Keratinocyte (primary cell): ENCODE data around the gene S100A1. TPM values are rescaled to one million over a fixed set of nuclear protein-coding genes. Genes with fewer than 3 reads are reported as not detected.

ENCODE experiments used
- DNase-seq: peaks from one replicate; pipeline ENCODE4 v3.0.0-alpha.2; 2011; ENCODE audit warnings: low read depth, missing footprints, low spot score
- FAIRE-seq: peaks from 2 replicates; lab custom pipeline; 2011; peaks lifted over from hg19 to GRCh38; lab: Jason Lieb, UNC
- H2AFZ ChIP-seq: 2 replicates; pipeline ENCODE4 v1.6.0; 2012; ENCODE audit warnings: low read length, control low read depth, inconsistent platforms; ENCODE audit not compliant: control insufficient read depth
- H3K27ac ChIP-seq: 2 replicates; pipeline ENCODE4 v1.5.1; 2011; ENCODE audit warnings: low read length; ENCODE audit not compliant: control insufficient read depth, insufficient read depth
- H3K27me3 ChIP-seq: 3 replicates; pipeline ENCODE4 v1.6.0; 2011; ENCODE audit warnings: low read length; ENCODE audit not compliant: control insufficient read depth, insufficient read depth; ENCODE audit errors: extremely low read depth
- H3K36me3 ChIP-seq, 2 experiments: 2 replicates in 1 of 2; 3 replicates in 1 of 2; pipeline ENCODE4 v1.5.1; 2011; ENCODE audit warnings: low read length in 2 of 2, mild to moderate bottlenecking in 1 of 2; ENCODE audit not compliant: control insufficient read depth in 2 of 2, insufficient read depth in 2 of 2; ENCODE audit errors: extremely low read depth in 1 of 2
- H3K4me1 ChIP-seq: 3 replicates; pipeline ENCODE4 v1.5.1; 2011; ENCODE audit warnings: low read length; ENCODE audit not compliant: control insufficient read depth, insufficient read depth; ENCODE audit errors: extremely low read depth
- H3K4me2 ChIP-seq: 3 replicates; pipeline ENCODE4 v1.6.0; 2011; ENCODE audit warnings: low read depth, low read length; ENCODE audit not compliant: control insufficient read depth, insufficient read depth; ENCODE audit errors: extremely low read depth
- H3K4me3 ChIP-seq, 3 experiments: fragments of 200-600 bp in 1 of 3; sonication (generic) in 1 of 3; 2 replicates in 2 of 3; 3 replicates in 1 of 3; pipeline ENCODE4 v1.5.1; 2011 to 2016; ENCODE audit warnings: low read length in 3 of 3, mild to moderate bottlenecking in 3 of 3, control low read depth in 2 of 3, inconsistent platforms in 1 of 3, low read depth in 1 of 3, mixed read lengths in 1 of 3, mixed run types in 1 of 3, moderate library complexity in 1 of 3; ENCODE audit not compliant: control insufficient read depth in 2 of 3, insufficient read depth in 2 of 3; ENCODE audit errors: extremely low read depth in 1 of 3
- H3K79me2 ChIP-seq: 2 replicates; pipeline ENCODE4 v1.6.0; 2012; ENCODE audit warnings: low read length; ENCODE audit not compliant: control insufficient read depth, insufficient read depth
- H3K9ac ChIP-seq: 3 replicates; pipeline ENCODE4 v1.6.0; 2011; ENCODE audit warnings: low read length; ENCODE audit not compliant: control insufficient read depth, insufficient read depth; ENCODE audit errors: extremely low read depth
- H3K9me1 ChIP-seq: 3 replicates; pipeline ENCODE4 v1.6.0; 2011; ENCODE audit warnings: low read length; ENCODE audit not compliant: control insufficient read depth, insufficient read depth; ENCODE audit errors: extremely low read depth
- H3K9me3 ChIP-seq: 2 replicates; pipeline ENCODE4 v1.5.1; 2012; ENCODE audit warnings: low read depth, low read length; ENCODE audit not compliant: control insufficient read depth
- H4K20me1 ChIP-seq: 3 replicates; pipeline ENCODE4 v1.6.0; 2011; ENCODE audit warnings: low read length; ENCODE audit not compliant: control insufficient read depth, insufficient read depth; ENCODE audit errors: extremely low read depth
- EZH2 ChIP-seq: IDR thresholded peaks from one replicate; pipeline ENCODE4 v1.6.1; 2012; ENCODE audit warnings: inconsistent platforms, mild to moderate bottlenecking, low read length, moderate library complexity
- dilution Hi-C: fragments of 300-500 bp; cut with MboI; formaldehyde crosslinking; loops from one replicate; pipeline ENCODE4 v1.7.0; 2020; ENCODE audit warnings: low sequenced_read_pairs; ENCODE audit not compliant: extremely low pct_ligation_motif_present
- polyA plus RNA-seq, 5 experiments: library from polyadenylated mRNA; depleted of rRNA in 3 of 5; stranded (reverse) in 3 of 5; stranded (forward) in 1 of 5; unstranded in 1 of 5; fragments of >200 nt; gene quantifications; 1 replicate in 1 of 5; 2 replicates in 3 of 5; 3 replicates in 1 of 5; pipeline versions ENCODE4 v1.2.1 to v1.2.3, GENCODE V29; 2011 to 2012; ENCODE audit warnings: missing spikeins in 2 of 5, low read depth in 1 of 5, low replicate concordance in 1 of 5
- TF ChIP-seq, protein P1 (sequence below), 3 experiments: IDR thresholded peaks in 1 of 3; conservative IDR thresholded peaks in 1 of 3; optimal IDR thresholded peaks in 1 of 3; 2 replicates in 2 of 3; 3 replicates in 1 of 3; pipeline versions ENCODE3 to v1.5.1; 2011; ENCODE audit warnings: low read length in 3 of 3, mild to moderate bottlenecking in 3 of 3, moderate library complexity in 2 of 3, control low read depth in 1 of 3, inconsistent platforms in 1 of 3; ENCODE audit not compliant: insufficient read depth in 2 of 3; ENCODE audit errors: extremely low read depth in 1 of 3

S100A1 gene
- polyA plus RNA-seq, 1 donor (not counting 4 experiments of a cell fraction or from before 2014, with no cell fraction given): 0.12 TPM

GRCh38 chr1:153659175-153659534 is 30.9 kb downstream of the S100A1 start:
- H4K20me1 ChIP-seq: no peaks in the 10 kb centered on the region
- H3K4me3 ChIP-seq: peak overlapping the region; percentile 69 to 97 (median 94)
- FAIRE-seq (no peak), DNase-seq (no peak)
- H3K9me1 ChIP-seq: no peaks in the 10 kb centered on the region
- peak overlapping the region; percentile 94 for H2AFZ ChIP-seq
- peaks cover 13% of the 10 kb centered on the region for H3K79me2 ChIP-seq
- dilution Hi-C loops: no loop called here
- peak overlapping the region; percentile 80 for H3K27ac ChIP-seq
- H3K27me3 ChIP-seq: no peaks in the 10 kb centered on the region
- H3K36me3 ChIP-seq: peaks cover 14 to 23% of the 10 kb centered on the region in 2 experiments
- H3K9me3 ChIP-seq: no peaks in the 10 kb centered on the region
- peak overlapping the region; percentile 86 for H3K9ac ChIP-seq
- peak overlapping the region; percentile 91 for H3K4me2 ChIP-seq
- H3K4me1 ChIP-seq: peaks cover 4% of the 10 kb centered on the region
- no peak for TF ChIP-seq EZH2
- TF ChIP-seq, protein P1, sequence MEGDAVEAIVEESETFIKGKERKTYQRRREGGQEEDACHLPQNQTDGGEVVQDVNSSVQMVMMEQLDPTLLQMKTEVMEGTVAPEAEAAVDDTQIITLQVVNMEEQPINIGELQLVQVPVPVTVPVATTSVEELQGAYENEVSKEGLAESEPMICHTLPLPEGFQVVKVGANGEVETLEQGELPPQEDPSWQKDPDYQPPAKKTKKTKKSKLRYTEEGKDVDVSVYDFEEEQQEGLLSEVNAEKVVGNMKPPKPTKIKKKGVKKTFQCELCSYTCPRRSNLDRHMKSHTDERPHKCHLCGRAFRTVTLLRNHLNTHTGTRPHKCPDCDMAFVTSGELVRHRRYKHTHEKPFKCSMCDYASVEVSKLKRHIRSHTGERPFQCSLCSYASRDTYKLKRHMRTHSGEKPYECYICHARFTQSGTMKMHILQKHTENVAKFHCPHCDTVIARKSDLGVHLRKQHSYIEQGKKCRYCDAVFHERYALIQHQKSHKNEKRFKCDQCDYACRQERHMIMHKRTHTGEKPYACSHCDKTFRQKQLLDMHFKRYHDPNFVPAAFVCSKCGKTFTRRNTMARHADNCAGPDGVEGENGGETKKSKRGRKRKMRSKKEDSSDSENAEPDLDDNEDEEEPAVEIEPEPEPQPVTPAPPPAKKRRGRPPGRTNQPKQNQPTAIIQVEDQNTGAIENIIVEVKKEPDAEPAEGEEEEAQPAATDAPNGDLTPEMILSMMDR (optimal IDR thresholded peaks at IDR 0.05 in 1 of 3, IDR thresholded peaks at IDR 0.05 in 1 of 3, conservative IDR thresholded peaks at IDR 0.05 in 1 of 3; ENCODE audit: extremely low read depth in 1 of 3, insufficient read depth in 2 of 3, low read length in 3 of 3): no peak

DNA sequence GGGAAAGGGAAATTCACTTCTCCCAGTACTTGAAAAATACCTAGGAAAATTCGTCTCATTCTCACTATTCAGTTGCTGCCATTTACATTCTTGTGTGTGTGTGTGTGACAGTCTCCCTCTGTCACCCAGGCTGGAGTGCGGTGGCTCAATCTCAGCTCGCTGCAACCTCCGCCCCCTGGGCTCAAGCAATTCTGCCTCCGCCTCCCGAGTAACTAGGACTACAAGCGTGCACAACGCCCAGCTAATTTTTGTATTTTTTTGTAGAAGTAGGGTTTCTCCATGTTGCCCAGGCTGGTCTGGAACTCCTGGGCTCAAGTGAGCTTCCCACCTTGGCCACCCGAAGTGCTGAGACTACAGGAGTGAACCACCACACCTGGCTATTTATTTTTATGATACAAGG is 31.4 kb downstream of the S100A1 start:
- Histone ChIP-seq H3K4me1 (peaks cover 4% of the 10 kb centered on the region), H3K9me3 (no peaks in the 10 kb centered on the region), H3K79me2 (peaks cover 13% of the 10 kb centered on the region), H4K20me1 (no peaks in the 10 kb centered on the region), H2AFZ (no peak overlapping the region), H3K36me3 (peaks cover 18 to 28% of the 10 kb centered on the region in 2 experiments), H3K4me2 (peak overlapping the region; percentile 91), H3K27ac (no peak overlapping the region), H3K9ac (peak overlapping the region; percentile 86), H3K4me3 (peak overlapping the region in 2 of 3 experiments; percentile 94 to 97), H3K9me1 (no peaks in the 10 kb centered on the region), H3K27me3 (no peaks in the 10 kb centered on the region)
- no peak for TF ChIP-seq EZH2
- TF ChIP-seq, protein P1 (optimal IDR thresholded peaks at IDR 0.05 in 1 of 3, IDR thresholded peaks at IDR 0.05 in 1 of 3, conservative IDR thresholded peaks at IDR 0.05 in 1 of 3; ENCODE audit: extremely low read depth in 1 of 3, insufficient read depth in 2 of 3, low read length in 3 of 3): no peak
- FAIRE-seq (no peak), DNase-seq (no peak)
- dilution Hi-C loops: no loop called here
